H1 (cell line): Measurements from ENCODE around the gene SELENOK. TPM values are rescaled to one million over a fixed set of nuclear protein-coding genes. Genes with fewer than 3 reads are reported as not detected.

Experiments
- CTCF ChIA-PET: fragments of 300-600 bp; sonication (Branson Sonifier 250); formaldehyde crosslinking; loops from one replicate; lab custom pipeline; 2021; ENCODE audit not compliant: partially characterized antibody; lab: Charles Lee
- POLR2A ChIA-PET: fragments of 300-600 bp; sonication (Branson Sonifier 250); formaldehyde crosslinking; loops from one replicate; lab custom pipeline; 2021; ENCODE audit warnings: inconsistent platforms; ENCODE audit not compliant: partially characterized antibody; lab: Charles Lee
- DNase-seq, 2 experiments: peaks; one replicate each; pipeline versions ENCODE4 v3.0.0 to v3.0.0-alpha.2; 2010 to 2022; ENCODE audit warnings: low spot score in 2 of 2, low read depth in 1 of 2, mixed read lengths in 1 of 2
- FAIRE-seq: peaks from 2 replicates; lab custom pipeline; 2011; peaks lifted over from hg19 to GRCh38; lab: Jason Lieb, UNC
- H2AFZ ChIP-seq: 2 replicates; pipeline ENCODE4 v1.8.1; 2012; ENCODE audit warnings: low read length, inconsistent platforms
- H2AK5ac ChIP-seq: 2 replicates; pipeline ENCODE4 v1.6.1; 2013; ENCODE audit warnings: low read depth, low read length
- H2BK120ac ChIP-seq: replicated peaks from 2 replicates; pipeline ENCODE3; 2013; ENCODE audit warnings: low read depth, low read length, inconsistent platforms
- H2BK12ac ChIP-seq: 2 replicates; pipeline ENCODE4 v1.6.1; 2013; ENCODE audit warnings: low read depth, low read length
- H2BK15ac ChIP-seq: 2 replicates; pipeline ENCODE4 v1.6.1; 2013; ENCODE audit warnings: low read length
- H2BK20ac ChIP-seq: 2 replicates; pipeline ENCODE4 v1.6.1; 2013; ENCODE audit warnings: low read length
- H2BK5ac ChIP-seq: 2 replicates; pipeline ENCODE4 v1.6.1; 2013; ENCODE audit warnings: low read depth, low read length
- H3K14ac ChIP-seq: 2 replicates; pipeline ENCODE4 v1.6.1; 2013; ENCODE audit warnings: inconsistent platforms; ENCODE audit not compliant: insufficient read length
- H3K18ac ChIP-seq: 2 replicates; pipeline ENCODE4 v1.6.1; 2013; ENCODE audit warnings: low read length; ENCODE audit errors: extremely low read depth
- H3K23ac ChIP-seq: 2 replicates; pipeline ENCODE4 v1.6.1; 2013; ENCODE audit warnings: inconsistent platforms; ENCODE audit not compliant: insufficient read length
- H3K23me2 ChIP-seq: 2 replicates; pipeline ENCODE4 v1.6.1; 2013; ENCODE audit warnings: low read depth, low read length
- H3K27ac ChIP-seq: 2 replicates; pipeline ENCODE4 v1.6.1; 2011; ENCODE audit warnings: low read depth, low read length, inconsistent platforms
- H3K27me3 ChIP-seq, 4 experiments: replicated peaks in 1 of 4; 1 replicate in 1 of 4; 2 replicates in 3 of 4; pipeline versions ENCODE4 v1.6.1 to v1.8.1; 2011 to 2013; ENCODE audit warnings: low read length in 3 of 4, mild to moderate bottlenecking in 3 of 4, inconsistent platforms in 2 of 4, mixed read lengths in 2 of 4, moderate library complexity in 1 of 4; ENCODE audit not compliant: control insufficient read depth in 3 of 4, insufficient read depth in 3 of 4; ENCODE audit errors: extremely low read depth in 1 of 4
- H3K36me3 ChIP-seq, 4 experiments: 2 replicates each; pipeline versions ENCODE4 v1.6.1 to v1.8.1; 2011 to 2013; ENCODE audit warnings: mild to moderate bottlenecking in 4 of 4, low read length in 3 of 4, moderate library complexity in 2 of 4, control low read depth in 1 of 4, inconsistent platforms in 1 of 4; ENCODE audit not compliant: insufficient read depth in 4 of 4, control insufficient read depth in 2 of 4
- H3K4ac ChIP-seq: replicated peaks from 2 replicates; pipeline ENCODE3; 2013; ENCODE audit warnings: low read length, low read depth, mixed read lengths, inconsistent platforms; ENCODE audit not compliant: insufficient read length
- H3K4me1 ChIP-seq, 4 experiments: replicated peaks in 1 of 4; 1 replicate in 1 of 4; 2 replicates in 3 of 4; pipeline versions ENCODE4 v1.6.1 to v1.8.1; 2011 to 2013; ENCODE audit warnings: low read length in 3 of 4, inconsistent platforms in 2 of 4, mixed read lengths in 1 of 4; ENCODE audit not compliant: insufficient read depth in 4 of 4, control insufficient read depth in 3 of 4
- H3K4me2 ChIP-seq, 2 experiments: 2 replicates each; pipeline versions ENCODE4 v1.6.1 to v1.8.1; 2011 to 2013; ENCODE audit warnings: low read depth in 2 of 2, low read length in 2 of 2, control low read depth in 1 of 2, inconsistent platforms in 1 of 2, mild to moderate bottlenecking in 1 of 2; ENCODE audit not compliant: insufficient read depth in 1 of 2
- H3K4me3 ChIP-seq, 4 experiments: fragments of 200-600, 300-600 bp in 1 of 4; sonication (generic), shearing (Covaris generic), sonication (Bioruptor Twin) in 1 of 4; 2 replicates each; pipeline versions ENCODE4 v1.5.1 to v1.8.1; 2011 to 2016; ENCODE audit warnings: low read length in 4 of 4, low read depth in 3 of 4, control low read depth in 2 of 4, inconsistent platforms in 2 of 4, mild to moderate bottlenecking in 2 of 4, mixed read lengths in 1 of 4, moderate library complexity in 1 of 4; ENCODE audit not compliant: insufficient read depth in 2 of 4; ENCODE audit errors: extremely low read depth in 1 of 4
- H3K56ac ChIP-seq: replicated peaks from 2 replicates; pipeline ENCODE3; 2013; ENCODE audit warnings: low read depth, mild to moderate bottlenecking, mixed read lengths, low read length, inconsistent platforms; ENCODE audit not compliant: insufficient read length
- H3K79me1 ChIP-seq: 2 replicates; pipeline ENCODE4 v1.6.1; 2013; ENCODE audit warnings: low read depth, low read length, control low read depth
- H3K79me2 ChIP-seq, 2 experiments: 2 replicates each; pipeline versions ENCODE4 v1.6.1 to v1.8.1; 2012 to 2013; ENCODE audit warnings: low read length in 2 of 2, mild to moderate bottlenecking in 2 of 2, inconsistent platforms in 1 of 2; ENCODE audit not compliant: insufficient read depth in 2 of 2, control insufficient read depth in 1 of 2
- H3K9ac ChIP-seq, 4 experiments: replicated peaks in 1 of 4; 1 replicate in 1 of 4; 2 replicates in 3 of 4; pipeline versions ENCODE4 v1.6.1 to v1.8.1; 2011 to 2013; ENCODE audit warnings: low read depth in 3 of 4, low read length in 3 of 4, control low read depth in 2 of 4, mild to moderate bottlenecking in 2 of 4, moderate library complexity in 2 of 4, inconsistent platforms in 1 of 4; ENCODE audit errors: extremely low read depth in 1 of 4
- H3K9me3 ChIP-seq, 2 experiments: 2 replicates each; pipeline versions ENCODE4 v1.6.1 to v1.8.1; 2012 to 2013; ENCODE audit warnings: mild to moderate bottlenecking in 2 of 2, moderate library complexity in 2 of 2, control low read depth in 1 of 2, inconsistent platforms in 1 of 2, low read depth in 1 of 2, low read length in 1 of 2, mixed read lengths in 1 of 2; ENCODE audit not compliant: insufficient read depth in 2 of 2
- H4K20me1 ChIP-seq, 2 experiments: replicated peaks in 1 of 2; 2 replicates each; pipeline versions ENCODE3 to v1.8.1; 2011 to 2013; ENCODE audit warnings: inconsistent platforms in 2 of 2, low read length in 2 of 2, mild to moderate bottlenecking in 1 of 2; ENCODE audit not compliant: insufficient read depth in 2 of 2, control insufficient read depth in 1 of 2
- H4K5ac ChIP-seq: 2 replicates; pipeline ENCODE4 v1.6.1; 2013; ENCODE audit warnings: low read length, low read depth, mixed read lengths, inconsistent platforms; ENCODE audit not compliant: insufficient read length
- H4K8ac ChIP-seq: 2 replicates; pipeline ENCODE4 v1.8.0; 2013; ENCODE audit warnings: mild to moderate bottlenecking, moderate library complexity, low read length, inconsistent platforms; ENCODE audit not compliant: insufficient read depth; ENCODE audit errors: extremely low read depth
- H4K91ac ChIP-seq: replicated peaks from 2 replicates; pipeline ENCODE3; 2013; ENCODE audit warnings: low read length, mixed read lengths, inconsistent platforms; ENCODE audit not compliant: insufficient read length
- BACH1 ChIP-seq: IDR thresholded peaks from 2 replicates; pipeline ENCODE4 v1.6.1; 2012; ENCODE audit warnings: low read length, improper control_type of control experiment
- CBX8 ChIP-seq: fragments of 300-800, 300-1000 bp; sonication (generic); IDR thresholded peaks from 2 replicates; pipeline ENCODE4 v1.7.1; 2016; ENCODE audit warnings: low read depth, low read length, borderline replicate concordance
- EP300 ChIP-seq, 2 experiments: IDR thresholded peaks; 1 replicate in 1 of 2; 2 replicates in 1 of 2; pipeline ENCODE4 v1.6.1; 2011 to 2012; ENCODE audit warnings: low read depth in 2 of 2, low read length in 2 of 2, mild to moderate bottlenecking in 2 of 2, borderline replicate concordance in 1 of 2, inconsistent platforms in 1 of 2, moderate library complexity in 1 of 2
- EZH2 ChIP-seq: fragments of 200-600 bp; sonication (generic); IDR thresholded peaks from 2 replicates; pipeline ENCODE4 v1.7.1; 2012; ENCODE audit warnings: low read depth, mild to moderate bottlenecking, moderate library complexity, low read length, inconsistent platforms; ENCODE audit not compliant: severe bottlenecking
- KDM1A ChIP-seq: fragments of 200-600, 300-600 bp; sonication (generic); IDR thresholded peaks from 2 replicates; pipeline ENCODE4 v1.7.1; 2016; ENCODE audit warnings: mild to moderate bottlenecking, low read length, borderline replicate concordance
- NRF1 ChIP-seq: IDR thresholded peaks from 2 replicates; pipeline ENCODE4 v1.6.1; 2011; ENCODE audit warnings: mild to moderate bottlenecking, low read depth, low read length, improper control_type of control experiment
- POU5F1 ChIP-seq: IDR thresholded peaks from 2 replicates; pipeline ENCODE4 v1.6.1; 2011; ENCODE audit warnings: low read depth, mild to moderate bottlenecking, low read length, moderate library complexity
- SAP30 ChIP-seq: fragments of 300-600 bp; sonication (generic); IDR thresholded peaks from 2 replicates; pipeline ENCODE4 v1.7.1; 2012; ENCODE audit warnings: low read length, moderate library complexity, mild to moderate bottlenecking, inconsistent platforms; ENCODE audit not compliant: insufficient read depth, insufficient replicate concordance
- SIRT6 ChIP-seq: IDR thresholded peaks from one replicate; pipeline ENCODE4 v1.7.1; 2012; ENCODE audit warnings: low read length, inconsistent platforms
- SP2 ChIP-seq: IDR thresholded peaks from 2 replicates; pipeline ENCODE4 v1.6.1; 2012; ENCODE audit warnings: mild to moderate bottlenecking, low read length, inconsistent platforms
- SRF ChIP-seq: IDR thresholded peaks from 2 replicates; pipeline ENCODE4 v1.6.1; 2011; ENCODE audit warnings: mild to moderate bottlenecking, low read depth, low read length, moderate library complexity
- TAF7 ChIP-seq: optimal IDR thresholded peaks from 2 replicates; pipeline ENCODE3; 2011; ENCODE audit warnings: low read depth, mild to moderate bottlenecking, inconsistent platforms, low read length, moderate library complexity, borderline replicate concordance
- YY1 ChIP-seq: IDR thresholded peaks from 2 replicates; pipeline ENCODE4 v1.6.1; 2011; ENCODE audit warnings: low read depth, mild to moderate bottlenecking, low read length
- ZNF274 ChIP-seq: IDR thresholded peaks from 2 replicates; pipeline ENCODE4 v1.7.0; 2012; ENCODE audit warnings: low read length, borderline replicate concordance; ENCODE audit errors: extremely low read depth
- WGBS, 2 experiments: shearing (Covaris generic) in 1 of 2; methylation state at CpG; one replicate each; pipeline versions ENCODE4 v1.1.6 to v1.1.7; 2013 to 2015; ENCODE audit warnings: low lambda C conversion rate in 2 of 2, mixed read lengths in 2 of 2, inconsistent platforms in 1 of 2, low coverage in 1 of 2, missing lambda C conversion rate in 1 of 2; ENCODE audit not compliant: insufficient replicate concordance in 2 of 2, insufficient coverage in 1 of 2, insufficient read length in 1 of 2; ENCODE audit errors: extremely low coverage in 1 of 2, missing lambda C conversion rate in 1 of 2; 5-methylcytosine and 5-hydroxymethylcytosine counted together
- polyA plus RNA-seq, 7 experiments: library from polyadenylated mRNA; depleted of rRNA in 3 of 7; stranded (reverse) in 5 of 7; unstranded in 2 of 7; fragments of >200 nt in 5 of 7; fragments of 200-250 nt in 2 of 7; gene quantifications; 1 replicate in 5 of 7; 2 replicates in 1 of 7; 4 replicates in 1 of 7; pipeline versions ENCODE4 v1.2.1 to v1.2.3, GENCODE V29; 2011 to 2013; ENCODE audit warnings: missing spikeins in 2 of 7, mixed read lengths in 2 of 7
- total RNA-seq: library from RNA; stranded (reverse); fragmentation: NEBNext Ultra II Directional; extraction: Animal tissue kit (Norgen Biotek cat#: 25700); gene quantifications from 2 replicates; pipeline ENCODE4 v1.2.1, GENCODE V29; 2021

Gene SELENOK
- total and polyA plus RNA-seq, 2 of the 8 experiments (the other 6 are each of a cell fraction or from before 2014, with no cell fraction given) = 26.9 to 40.2 TPM

DNA sequence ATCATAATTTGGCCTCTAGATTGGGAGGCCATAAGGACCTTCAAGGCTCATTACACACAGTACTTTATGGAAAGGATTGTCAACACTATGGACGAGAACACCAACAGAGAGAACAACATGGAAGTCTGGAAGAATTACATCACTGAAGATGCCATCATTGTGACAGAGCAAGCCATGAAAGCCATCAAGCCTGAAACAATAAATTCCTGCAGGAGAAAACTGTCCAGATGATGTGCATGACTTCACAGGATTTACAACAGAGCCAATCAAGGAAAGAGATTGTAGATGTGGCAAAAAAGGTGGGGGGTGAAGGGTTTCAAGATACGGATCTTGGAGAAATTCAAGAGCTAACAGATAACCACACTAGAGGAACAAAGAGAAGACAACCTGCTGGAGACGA lies 29.4 kb downstream of the SELENOK start:
- Histone ChIP-seq H3K18ac (no peak overlapping the region), H2BK20ac (no peak overlapping the region), H2BK5ac (no peak overlapping the region), H3K27ac (no peak overlapping the region), H3K4me3 (no peak overlapping the region), H4K5ac (no peak overlapping the region), H3K23me2 (no peaks in the 10 kb centered on the region), H3K9ac (no peak overlapping the region), H3K36me3 (peaks cover 2 to 40% (median 22%) of the 10 kb centered on the region in 4 experiments; a peak in 6 of 8 replicates), H3K4me1 (no peaks in the 10 kb centered on the region), H2BK120ac (no peak overlapping the region), H3K9me3 (no peaks in the 10 kb centered on the region), H3K79me1 (no peaks in the 10 kb centered on the region), H3K79me2 (no peaks in the 10 kb centered on the region), H3K23ac (no peak overlapping the region), H4K8ac (no peak overlapping the region), H3K4me2 (no peak overlapping the region), H3K14ac (no peak overlapping the region), H3K27me3 (no peaks in the 10 kb centered on the region), H4K91ac (no peak overlapping the region), H3K56ac (no peak overlapping the region), H2BK15ac (no peak overlapping the region), H2AFZ (no peak overlapping the region), H2AK5ac (no peak overlapping the region), H3K4ac (no peak overlapping the region), H2BK12ac (no peak overlapping the region), H4K20me1 (peaks cover 2 to 4% of the 10 kb centered on the region in 2 experiments)
- POLR2A ChIA-PET = interaction anchor here (0.8 kb wide), 1 partner anchor 17 kb away, joined by 3 read pairs; no protein-coding TSS in a partner anchor
- no peak for DNase-seq
- CTCF ChIA-PET = interaction anchor here (0.6 to 1.4 kb wide), 5 partner anchors 9 to 484 kb away, joined by 3 to 4 read pairs (median 3); no protein-coding TSS in a partner anchor
- no peak for FAIRE-seq
- WGBS, 2 experiments = 76% methylated on average over 3 of the region's 3 CpGs; no CpG with 5 or more reads in 1 of the 2 experiments
- no peak for TF ChIP-seq POU5F1
- no peak for TF ChIP-seq TAF7
- TF ChIP-seq SIRT6 = no peak
- TF ChIP-seq SRF = no peak
- TF ChIP-seq SP2 = no peak
- TF ChIP-seq CBX8 = no peak
- no peak for TF ChIP-seq ZNF274
- no peak for TF ChIP-seq SAP30
- no peak for TF ChIP-seq BACH1
- no peak for TF ChIP-seq YY1
- TF ChIP-seq EZH2 = no peak
- no peak for TF ChIP-seq KDM1A
- no peak for TF ChIP-seq EP300 (IDR thresholded peaks at IDR 0.05; ENCODE audit: borderline replicate concordance in 1 of 2, low read depth in 2 of 2, low read length in 2 of 2)
- no peak for TF ChIP-seq NRF1
